GM19324 (cell line): ENCODE results near the gene PLEKHO2.

ENCODE experiments used
- ATAC-seq: cut with Tn5 transposase; IDR thresholded peaks from one replicate; pipeline ENCODE4 v1.9.1; 2021; ENCODE audit warnings: mild to moderate bottlenecking, moderate library complexity; ENCODE audit not compliant: unreplicated experiment, low FRiP score

PLEKHO2 gene

GRCh38 chr15:64825431-64826294 is 16.1 kb upstream of the PLEKHO2 start, which contains the start of gene PIF1:
PIF1 (minus strand) TSS chr15:64825647; CDS start chr15:64824335, 1,312 bp downstream.
- ATAC-seq: peak; percentile 85

- no peak for ATAC-seq
Observed at GRCh38 chr15:64828985-64829384, 12.7 kb upstream of the PLEKHO2 start.

GRCh38 chr15:64833690-64834089 is 8.0 kb upstream of the PLEKHO2 start:
- ATAC-seq: no peak

GRCh38 chr15:64836023-64836536 is 5.6 kb upstream of the PLEKHO2 start:
- no peak for ATAC-seq

GRCh38 chr15:64837502-64837901 is 4.2 kb upstream of the PLEKHO2 start:
- no peak for ATAC-seq

- ATAC-seq: no peak
Observed at GRCh38 chr15:64841060-64841343, 713 bp upstream of the PLEKHO2 start.

GRCh38 chr15:64842096-64842939 is 603 bp downstream of the PLEKHO2 start:
- no peak for ATAC-seq

- no peak for ATAC-seq
Observed at GRCh38 chr15:64842986-64843561, 1.4 kb downstream of the PLEKHO2 start.

- no peak for ATAC-seq
Observed at GRCh38 chr15:64843991-64844390, 2.3 kb downstream of the PLEKHO2 start.

- no peak for ATAC-seq
Observed at GRCh38 chr15:64844576-64845145, 2.9 kb downstream of the PLEKHO2 start.

GRCh38 chr15:64845183-64845611 is 3.5 kb downstream of the PLEKHO2 start:
- ATAC-seq: no peak

GRCh38 chr15:64845831-64846595 is 4.3 kb downstream of the PLEKHO2 start:
- ATAC-seq: no peak

- no peak for ATAC-seq
Observed at GRCh38 chr15:64847016-64847415, 5.3 kb downstream of the PLEKHO2 start.

GRCh38 chr15:64847448-64847847 is 5.7 kb downstream of the PLEKHO2 start:
- no peak for ATAC-seq

- ATAC-seq: no peak
Observed at GRCh38 chr15:64847876-64848716, 6.4 kb downstream of the PLEKHO2 start.

GRCh38 chr15:64850778-64851502 is 9.2 kb downstream of the PLEKHO2 start:
- ATAC-seq: no peak

- no peak for ATAC-seq
Observed at GRCh38 chr15:64851503-64851840, 9.8 kb downstream of the PLEKHO2 start.

- ATAC-seq: no peak
Observed at GRCh38 chr15:64854041-64854440, 12.3 kb downstream of the PLEKHO2 start.
